GM23338 (cell line): Measurements from ENCODE around the gene KIAA1191. TPM values are rescaled to one million over a fixed set of nuclear protein-coding genes. Genes with fewer than 3 reads are reported as not detected.

Experiments
- ATAC-seq: fragments of 200-7000 bp; cut with Tn5 transposase; 3 replicates; pipeline ENCODE4 v1.9.1; 2020
- DNase-seq: peaks from one replicate; pipeline ENCODE4 v3.0.0-alpha.2; 2015; ENCODE audit warnings: low spot score
- H2AFZ ChIP-seq: fragments of 200-600 bp; sonication (generic); 2 replicates; pipeline ENCODE4 v1.8.0; 2016; ENCODE audit warnings: antibody characterized with exemption, mild to moderate bottlenecking, moderate library complexity
- H3F3A ChIP-seq: fragments of 200-600 bp; sonication (generic); replicated peaks from 2 replicates; pipeline ENCODE4 v1.8.0; 2017; ENCODE audit warnings: antibody characterized with exemption, mixed run types, low read depth
- H3K27ac ChIP-seq: fragments of 200-600 bp; sonication (generic); 2 replicates; pipeline ENCODE4 v1.6.1; 2016; ENCODE audit warnings: low read depth
- H3K27me3 ChIP-seq: fragments of 200-600 bp; sonication (generic); 2 replicates; pipeline ENCODE4 v1.8.0; 2016; ENCODE audit warnings: mild to moderate bottlenecking, mixed run types, moderate library complexity; ENCODE audit not compliant: insufficient read depth
- H3K36me3 ChIP-seq: fragments of 200-600 bp; sonication (generic); 2 replicates; pipeline ENCODE4 v1.8.0; 2016; ENCODE audit warnings: mild to moderate bottlenecking; ENCODE audit not compliant: insufficient read depth
- H3K4me1 ChIP-seq: fragments of 200-600 bp; sonication (generic); 2 replicates; pipeline ENCODE4 v1.8.0; 2016; ENCODE audit warnings: mild to moderate bottlenecking, moderate library complexity; ENCODE audit not compliant: insufficient read depth
- H3K4me2 ChIP-seq: fragments of 200-600 bp; sonication (generic); 2 replicates; pipeline ENCODE4 v1.7.1; 2017; ENCODE audit warnings: mixed run types
- H3K4me3 ChIP-seq: fragments of 200-600 bp; sonication (generic); 2 replicates; pipeline ENCODE4 v1.6.1; 2016; ENCODE audit warnings: mixed run types
- H3K79me2 ChIP-seq: fragments of 200-600 bp; sonication (generic); replicated peaks from 2 replicates; pipeline ENCODE4 v1.8.0; 2017; ENCODE audit warnings: mild to moderate bottlenecking; ENCODE audit not compliant: insufficient read depth
- H3K9me2 ChIP-seq: fragments of 200-600 bp; sonication (generic); 2 replicates; pipeline ENCODE4 v1.8.0; 2017; ENCODE audit not compliant: insufficient read depth
- H4K20me1 ChIP-seq: fragments of 200-600 bp; sonication (generic); replicated peaks from 2 replicates; pipeline ENCODE4 v1.8.0; 2017; ENCODE audit warnings: mild to moderate bottlenecking; ENCODE audit not compliant: insufficient read depth
- H3K27ac Mint-ChIP-seq: 2 replicates; pipeline ENCODE4 v1.8.0; 2020; ENCODE audit warnings: inconsistent platforms, mild to moderate bottlenecking, moderate library complexity, mixed read lengths
- H3K27me3 Mint-ChIP-seq: 3 replicates; pipeline ENCODE4 v1.8.0; 2022; ENCODE audit warnings: low read depth, mild to moderate bottlenecking, moderate library complexity, mixed read lengths, inconsistent platforms; ENCODE audit not compliant: insufficient read depth, poor library complexity
- H3K36me3 Mint-ChIP-seq: 3 replicates; pipeline ENCODE4 v1.8.0; 2021; ENCODE audit warnings: low read depth, mild to moderate bottlenecking, inconsistent platforms, moderate library complexity, mixed read lengths
- H3K4me1 Mint-ChIP-seq: 3 replicates; pipeline ENCODE4 v1.8.0; 2020; ENCODE audit warnings: mild to moderate bottlenecking, inconsistent platforms, mixed read lengths
- H3K4me3 Mint-ChIP-seq: 3 replicates; pipeline ENCODE4 v1.8.0; 2021; ENCODE audit warnings: moderate library complexity, mild to moderate bottlenecking, inconsistent platforms, mixed read lengths
- H3K9me3 Mint-ChIP-seq: 3 replicates; pipeline ENCODE4 v1.8.0; 2020; ENCODE audit warnings: moderate library complexity, mild to moderate bottlenecking, inconsistent platforms, mixed read lengths
- CREB1 ChIP-seq: fragments of 250-450 bp; sonication (Bioruptor Pico); IDR thresholded peaks from 2 replicates; pipeline ENCODE4 v1.5.0; 2020; ENCODE audit warnings: low read depth, mild to moderate bottlenecking, moderate library complexity
- NANOG ChIP-seq: IDR thresholded peaks from 2 replicates; pipeline ENCODE4 v1.6.1; 2016; ENCODE audit warnings: antibody characterized with exemption, borderline replicate concordance
- REST ChIP-seq: IDR thresholded peaks from one replicate; pipeline ENCODE4 v1.6.1; 2018; ENCODE audit warnings: antibody characterized with exemption; ENCODE audit not compliant: unreplicated experiment
- STAT1 ChIP-seq: IDR thresholded peaks from one replicate; pipeline ENCODE4 v1.6.1; 2016; ENCODE audit warnings: antibody characterized with exemption; ENCODE audit not compliant: unreplicated experiment
- ZNF331 ChIP-seq: fragments of 250-450 bp; sonication (Bioruptor Pico); IDR thresholded peaks from 2 replicates; pipeline ENCODE4 v1.5.0; 2020; ENCODE audit warnings: low read depth, mild to moderate bottlenecking, moderate library complexity
- polyA plus RNA-seq: library from polyadenylated mRNA; unstranded; fragments of >200 nt; fragmentation: Nextera tagmentation; extraction: Ambion mirVana; gene quantifications from 2 replicates; pipeline ENCODE4 v1.2.1, GENCODE V29; 2016
- total RNA-seq: library from RNA; depleted of rRNA; stranded (reverse); fragments of >200 nt; shearing (Covaris generic); gene quantifications from 2 replicates; pipeline ENCODE4 v1.2.3, GENCODE V29; 2014
- TF ChIP-seq, protein P1 (sequence below), 2 experiments: fragments of 200-600 bp in 1 of 2; sonication (generic) in 1 of 2; conservative IDR thresholded peaks; 2 replicates each; pipeline versions ENCODE4 v1.5.1 to v1.6.1; 2016 to 2017; ENCODE audit warnings: antibody characterized with exemption in 2 of 2, low read depth in 2 of 2, mild to moderate bottlenecking in 2 of 2, moderate library complexity in 1 of 2
- TF ChIP-seq, protein P2 (sequence below): IDR thresholded peaks from 2 replicates; pipeline ENCODE4 v1.6.1; 2016; ENCODE audit warnings: antibody characterized with exemption
- TF ChIP-seq, protein P3 (sequence below): fragments of 250-450 bp; sonication (Bioruptor Pico); IDR thresholded peaks from 2 replicates; pipeline ENCODE4 v1.5.0; 2020; ENCODE audit warnings: mild to moderate bottlenecking, moderate library complexity

Gene KIAA1191
- total and polyA plus RNA-seq, 2 experiments from 2014 or later: 52.3 to 87.2 TPM

DNA sequence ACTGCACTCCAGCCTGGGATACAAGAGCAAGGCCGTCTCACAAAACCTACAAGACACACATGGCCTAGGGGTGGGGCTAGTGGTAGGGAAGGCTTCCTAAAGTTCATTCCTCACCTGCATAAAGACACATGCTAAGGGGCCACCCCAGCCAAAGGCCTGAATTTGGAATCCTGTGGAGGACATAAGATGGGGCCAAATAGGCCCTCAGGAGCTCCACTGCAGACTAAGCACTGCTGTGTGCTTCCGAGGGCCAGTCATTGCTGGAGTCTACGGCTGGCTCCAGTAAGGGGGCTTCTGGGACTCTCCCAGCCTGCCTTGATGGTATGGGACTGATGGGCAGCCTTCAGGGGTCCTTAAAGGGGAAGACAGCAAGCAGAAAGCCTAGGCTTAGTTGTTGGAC is 21.2 kb upstream of the KIAA1191 start:
- Histone ChIP-seq H3K4me2 (no peak overlapping the region), H2AFZ (no peak overlapping the region), H3K79me2 (peaks cover 27% of the 10 kb centered on the region), H3K27me3 (no peaks in the 10 kb centered on the region), H3K9me2 (no peaks in the 10 kb centered on the region), H3K27ac (no peak overlapping the region), H4K20me1 (peaks cover 21% of the 10 kb centered on the region), H3K4me3 (no peak overlapping the region), H3F3A (peaks cover 18% of the 10 kb centered on the region; the same call in 1 of the 2 replicates), H3K4me1 (peaks cover 9% of the 10 kb centered on the region; the same call in 1 of the 2 replicates), H3K36me3 (peaks cover 27% of the 10 kb centered on the region)
- TF ChIP-seq CREB1 (CRISPR knock-in tag) (no peak), NANOG (no peak), REST (no peak), STAT1 (no peak), ZNF331 (no peak)
- TF ChIP-seq, protein P1, sequence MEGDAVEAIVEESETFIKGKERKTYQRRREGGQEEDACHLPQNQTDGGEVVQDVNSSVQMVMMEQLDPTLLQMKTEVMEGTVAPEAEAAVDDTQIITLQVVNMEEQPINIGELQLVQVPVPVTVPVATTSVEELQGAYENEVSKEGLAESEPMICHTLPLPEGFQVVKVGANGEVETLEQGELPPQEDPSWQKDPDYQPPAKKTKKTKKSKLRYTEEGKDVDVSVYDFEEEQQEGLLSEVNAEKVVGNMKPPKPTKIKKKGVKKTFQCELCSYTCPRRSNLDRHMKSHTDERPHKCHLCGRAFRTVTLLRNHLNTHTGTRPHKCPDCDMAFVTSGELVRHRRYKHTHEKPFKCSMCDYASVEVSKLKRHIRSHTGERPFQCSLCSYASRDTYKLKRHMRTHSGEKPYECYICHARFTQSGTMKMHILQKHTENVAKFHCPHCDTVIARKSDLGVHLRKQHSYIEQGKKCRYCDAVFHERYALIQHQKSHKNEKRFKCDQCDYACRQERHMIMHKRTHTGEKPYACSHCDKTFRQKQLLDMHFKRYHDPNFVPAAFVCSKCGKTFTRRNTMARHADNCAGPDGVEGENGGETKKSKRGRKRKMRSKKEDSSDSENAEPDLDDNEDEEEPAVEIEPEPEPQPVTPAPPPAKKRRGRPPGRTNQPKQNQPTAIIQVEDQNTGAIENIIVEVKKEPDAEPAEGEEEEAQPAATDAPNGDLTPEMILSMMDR (conservative IDR thresholded peaks at IDR 0.05; ENCODE audit: low read depth in 2 of 2): no peak
- TF ChIP-seq, protein P2, sequence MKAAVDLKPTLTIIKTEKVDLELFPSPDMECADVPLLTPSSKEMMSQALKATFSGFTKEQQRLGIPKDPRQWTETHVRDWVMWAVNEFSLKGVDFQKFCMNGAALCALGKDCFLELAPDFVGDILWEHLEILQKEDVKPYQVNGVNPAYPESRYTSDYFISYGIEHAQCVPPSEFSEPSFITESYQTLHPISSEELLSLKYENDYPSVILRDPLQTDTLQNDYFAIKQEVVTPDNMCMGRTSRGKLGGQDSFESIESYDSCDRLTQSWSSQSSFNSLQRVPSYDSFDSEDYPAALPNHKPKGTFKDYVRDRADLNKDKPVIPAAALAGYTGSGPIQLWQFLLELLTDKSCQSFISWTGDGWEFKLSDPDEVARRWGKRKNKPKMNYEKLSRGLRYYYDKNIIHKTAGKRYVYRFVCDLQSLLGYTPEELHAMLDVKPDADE: no peak
- TF ChIP-seq, protein P3, sequence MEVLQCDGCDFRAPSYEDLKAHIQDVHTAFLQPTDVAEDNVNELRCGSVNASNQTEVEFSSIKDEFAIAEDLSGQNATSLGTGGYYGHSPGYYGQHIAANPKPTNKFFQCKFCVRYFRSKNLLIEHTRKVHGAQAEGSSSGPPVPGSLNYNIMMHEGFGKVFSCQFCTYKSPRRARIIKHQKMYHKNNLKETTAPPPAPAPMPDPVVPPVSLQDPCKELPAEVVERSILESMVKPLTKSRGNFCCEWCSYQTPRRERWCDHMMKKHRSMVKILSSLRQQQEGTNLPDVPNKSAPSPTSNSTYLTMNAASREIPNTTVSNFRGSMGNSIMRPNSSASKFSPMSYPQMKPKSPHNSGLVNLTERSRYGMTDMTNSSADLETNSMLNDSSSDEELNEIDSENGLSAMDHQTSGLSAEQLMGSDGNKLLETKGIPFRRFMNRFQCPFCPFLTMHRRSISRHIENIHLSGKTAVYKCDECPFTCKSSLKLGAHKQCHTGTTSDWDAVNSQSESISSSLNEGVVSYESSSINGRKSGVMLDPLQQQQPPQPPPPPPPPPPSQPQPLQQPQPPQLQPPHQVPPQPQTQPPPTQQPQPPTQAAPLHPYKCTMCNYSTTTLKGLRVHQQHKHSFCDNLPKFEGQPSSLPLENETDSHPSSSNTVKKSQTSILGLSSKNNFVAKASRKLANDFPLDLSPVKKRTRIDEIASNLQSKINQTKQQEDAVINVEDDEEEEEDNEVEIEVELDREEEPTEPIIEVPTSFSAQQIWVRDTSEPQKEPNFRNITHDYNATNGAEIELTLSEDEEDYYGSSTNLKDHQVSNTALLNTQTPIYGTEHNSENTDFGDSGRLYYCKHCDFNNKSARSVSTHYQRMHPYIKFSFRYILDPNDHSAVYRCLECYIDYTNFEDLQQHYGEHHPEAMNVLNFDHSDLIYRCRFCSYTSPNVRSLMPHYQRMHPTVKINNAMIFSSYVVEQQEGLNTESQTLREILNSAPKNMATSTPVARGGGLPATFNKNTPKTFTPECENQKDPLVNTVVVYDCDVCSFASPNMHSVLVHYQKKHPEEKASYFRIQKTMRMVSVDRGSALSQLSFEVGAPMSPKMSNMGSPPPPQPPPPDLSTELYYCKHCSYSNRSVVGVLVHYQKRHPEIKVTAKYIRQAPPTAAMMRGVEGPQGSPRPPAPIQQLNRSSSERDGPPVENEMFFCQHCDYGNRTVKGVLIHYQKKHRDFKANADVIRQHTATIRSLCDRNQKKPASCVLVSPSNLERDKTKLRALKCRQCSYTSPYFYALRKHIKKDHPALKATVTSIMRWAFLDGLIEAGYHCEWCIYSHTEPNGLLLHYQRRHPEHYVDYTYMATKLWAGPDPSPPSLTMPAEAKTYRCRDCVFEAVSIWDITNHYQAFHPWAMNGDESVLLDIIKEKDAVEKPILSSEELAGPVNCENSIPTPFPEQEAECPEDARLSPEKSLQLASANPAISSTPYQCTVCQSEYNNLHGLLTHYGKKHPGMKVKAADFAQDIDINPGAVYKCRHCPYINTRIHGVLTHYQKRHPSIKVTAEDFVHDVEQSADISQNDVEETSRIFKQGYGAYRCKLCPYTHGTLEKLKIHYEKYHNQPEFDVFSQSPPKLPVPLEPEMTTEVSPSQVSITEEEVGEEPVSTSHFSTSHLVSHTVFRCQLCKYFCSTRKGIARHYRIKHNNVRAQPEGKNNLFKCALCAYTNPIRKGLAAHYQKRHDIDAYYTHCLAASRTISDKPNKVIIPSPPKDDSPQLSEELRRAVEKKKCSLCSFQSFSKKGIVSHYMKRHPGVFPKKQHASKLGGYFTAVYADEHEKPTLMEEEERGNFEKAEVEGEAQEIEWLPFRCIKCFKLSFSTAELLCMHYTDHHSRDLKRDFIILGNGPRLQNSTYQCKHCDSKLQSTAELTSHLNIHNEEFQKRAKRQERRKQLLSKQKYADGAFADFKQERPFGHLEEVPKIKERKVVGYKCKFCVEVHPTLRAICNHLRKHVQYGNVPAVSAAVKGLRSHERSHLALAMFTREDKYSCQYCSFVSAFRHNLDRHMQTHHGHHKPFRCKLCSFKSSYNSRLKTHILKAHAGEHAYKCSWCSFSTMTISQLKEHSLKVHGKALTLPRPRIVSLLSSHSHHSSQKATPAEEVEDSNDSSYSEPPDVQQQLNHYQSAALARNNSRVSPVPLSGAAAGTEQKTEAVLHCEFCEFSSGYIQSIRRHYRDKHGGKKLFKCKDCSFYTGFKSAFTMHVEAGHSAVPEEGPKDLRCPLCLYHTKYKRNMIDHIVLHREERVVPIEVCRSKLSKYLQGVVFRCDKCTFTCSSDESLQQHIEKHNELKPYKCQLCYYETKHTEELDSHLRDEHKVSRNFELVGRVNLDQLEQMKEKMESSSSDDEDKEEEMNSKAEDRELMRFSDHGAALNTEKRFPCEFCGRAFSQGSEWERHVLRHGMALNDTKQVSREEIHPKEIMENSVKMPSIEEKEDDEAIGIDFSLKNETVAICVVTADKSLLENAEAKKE (CRISPR knock-in tag): no peak
- ATAC-seq (no peak), DNase-seq (no peak)
- peaks cover 5% of the 10 kb centered on the region for H3K27me3 Mint-ChIP-seq
- H3K4me1 Mint-ChIP-seq: peaks cover 12% of the 10 kb centered on the region
- no peak overlapping the region for H3K4me3 Mint-ChIP-seq
- H3K27ac Mint-ChIP-seq: no peak overlapping the region
- H3K36me3 Mint-ChIP-seq: peaks cover 73% of the 10 kb centered on the region
- H3K9me3 Mint-ChIP-seq: no peaks in the 10 kb centered on the region
